Right lobe of liver (tissue), 6 donors: ENCODE results near the gene PLIN3. TPM values are rescaled to one million over a fixed set of nuclear protein-coding genes. Genes with fewer than 3 reads are reported as not detected.
"Not testable (repeated sequence)": the region's sequence is repeated elsewhere in the genome, so short reads cannot be mapped to it uniquely, and the experiment has no call there.

Source experiments
- ATAC-seq, 4 donors: fragments of 200-7000 bp; cut with Tn5 transposase; one replicate each; pipeline ENCODE4 v1.9.1; 2020; ENCODE audit warnings: mild to moderate bottlenecking in 4 of 4, moderate library complexity in 4 of 4
- DNase-seq, 3 donors: peaks; one replicate each; pipeline ENCODE4 v3.0.0-alpha.2; 2020
- H3K27ac ChIP-seq, 3 donors: fragments of 200-600 bp; one replicate each; pipeline ENCODE4 v1.8.0; 2022
- H3K27me3 ChIP-seq, 2 donors: fragments of 200-600 bp; one replicate each; pipeline ENCODE4 v1.8.0; 2022
- H3K36me3 ChIP-seq, 4 donors: fragments of 200-600 bp; sonication (generic) in 1 of 4; one replicate each; pipeline versions ENCODE4 v1.5.1 to v1.8.0; 2017 to 2022; ENCODE audit warnings: control low read depth in 1 of 4
- H3K4me1 ChIP-seq, 4 donors: fragments of 200-600 bp; sonication (generic) in 1 of 4; one replicate each; pipeline versions ENCODE4 v1.5.1 to v1.8.0; 2017 to 2022; ENCODE audit warnings: control low read depth in 1 of 4
- H3K4me3 ChIP-seq, 3 donors: fragments of 200-600 bp; one replicate each; pipeline ENCODE4 v1.8.0; 2022
- H3K9me3 ChIP-seq, 4 donors: fragments of 200-600 bp; sonication (generic) in 1 of 4; one replicate each; pipeline versions ENCODE4 v1.5.1 to v1.8.0; 2017 to 2022; ENCODE audit warnings: control low read depth in 1 of 4
- CTCF ChIP-seq, 4 donors: fragments of 200-600 bp in 3 of 4; fragments of 450-650 bp in 1 of 4; IDR thresholded peaks; one replicate each; pipeline versions ENCODE4 v1.5.1 to v1.8.0; 2016 to 2022; ENCODE audit warnings: antibody characterized with exemption in 4 of 4, mild to moderate bottlenecking in 2 of 4
- POLR2A ChIP-seq: fragments of 450-650 bp; IDR thresholded peaks from one replicate; pipeline ENCODE4 v1.6.1; 2017; ENCODE audit warnings: antibody characterized with exemption, mild to moderate bottlenecking
- WGBS: methylation state at CpG from one replicate; pipeline ENCODE4 v1.1.6; 2018; ENCODE audit warnings: low coverage, low lambda C conversion rate; ENCODE audit not compliant: insufficient coverage; ENCODE audit errors: missing lambda C conversion rate; 5-methylcytosine and 5-hydroxymethylcytosine counted together
- intact Hi-C, 2 donors: fragments of 100-400 bp; cut with DNase I; formaldehyde crosslinking; loops; one replicate each; pipeline versions ENCODE4 v1.11.2 to v1.14.1; 2022
- total RNA-seq, 6 experiments: library from RNA; depleted of rRNA in 2 of 6; stranded (reverse); fragments of >200 nt in 2 of 6; fragmentation: NEBNext Ultra II Directional in 3 of 6; extraction: Animal tissue kit (Norgen Biotek cat#: 25700) in 3 of 6; gene quantifications; one replicate each; pipeline versions ENCODE4 v1.1.0 to v1.2.4, GENCODE V29; 2016 to 2023
- donor health status: DM: no; HTN: yes; CAD: no.
- donor health status: DM: no; HTN: no; CAD: no.
- donor health status: DM: no; HTN: no; CAD: no.
- donor health status: DM: no; HTN: yes; CAD: no.
- donor health status: DM: no; HTN: yes; CAD: no.

PLIN3 gene
- total RNA-seq, 6 experiments from 2014 or later, result 10.8 to 53.9 (median 19.6) TPM

GRCh38 chr19:4811328-4812131, 55.9 kb downstream of the PLIN3 start:
- H3K27me3 ChIP-seq, result no peaks in the 10 kb centered on the region
- H3K9me3 ChIP-seq, result no peaks in the 10 kb centered on the region
- peaks cover 0 to 5% (median 2%) of the 10 kb centered on the region in 4 donors for H3K4me1 ChIP-seq
- ATAC-seq (peak; percentile 60 to 74 (median 69)), DNase-seq (peak; percentile 83 to 86 (median 85))
- intact Hi-C loops, result no loop called here
- TF ChIP-seq CTCF (IDR thresholded peaks at IDR 0.05) (peak; percentile 78 to 94 (median 89)), POLR2A (no peak)
- 46% methylated on average over 8 of the region's 12 CpGs for WGBS
- no peak overlapping the region for H3K27ac ChIP-seq
- no peak overlapping the region for H3K4me3 ChIP-seq
- peaks cover 0 to 3% (median 1%) of the 10 kb centered on the region in 4 donors for H3K36me3 ChIP-seq

GRCh38 chr19:4807188-4807587, 60.3 kb downstream of the PLIN3 start:
- Histone ChIP-seq H3K9me3 (no peaks in the 10 kb centered on the region), H3K27ac (no peak overlapping the region), H3K27me3 (no peaks in the 10 kb centered on the region), H3K36me3 (no peaks in the 10 kb centered on the region), H3K4me3 (no peak overlapping the region), H3K4me1 (no peaks in the 10 kb centered on the region)
- WGBS, result 30% methylated on average over 3 of the region's 6 CpGs
- ATAC-seq (peak; percentile 13 to 63 (median 34)), DNase-seq (peak; percentile 48 to 71 (median 51))
- no peak for TF ChIP-seq CTCF (IDR thresholded peaks at IDR 0.05)
- no peak for TF ChIP-seq POLR2A
- intact Hi-C loops, result loop anchor here in 1 of 2 donors (5.0 kb wide), 2 partner anchors 45 to 105 kb away; no protein-coding TSS in a partner anchor

GRCh38 chr19:4806384-4806783, 61.1 kb downstream of the PLIN3 start:
- no peak for DNase-seq
- Histone ChIP-seq H3K9me3 (no peaks in the 10 kb centered on the region), H3K36me3 (no peaks in the 10 kb centered on the region), H3K27ac (no peak overlapping the region), H3K27me3 (no peaks in the 10 kb centered on the region), H3K4me3 (no peak overlapping the region), H3K4me1 (no peaks in the 10 kb centered on the region)
- intact Hi-C loops, result loop anchor here in 1 of 2 donors (5.0 kb wide), 2 partner anchors 46 to 106 kb away; no protein-coding TSS in a partner anchor
- TF ChIP-seq CTCF (IDR thresholded peaks at IDR 0.05), result no peak
- TF ChIP-seq POLR2A, result no peak
- WGBS, result 73% methylated on average over 3 of the region's 6 CpGs
- no peak for ATAC-seq

GRCh38 chr19:4805140-4805539, 62.3 kb downstream of the PLIN3 start:
- H3K9me3 ChIP-seq, H3K4me3 ChIP-seq, H3K27me3 ChIP-seq, H3K27ac ChIP-seq, H3K4me1 ChIP-seq, DNase-seq, ATAC-seq, H3K36me3 ChIP-seq: not testable (repeated sequence)
- 73% methylated on average over 4 of the region's 6 CpGs for WGBS
- intact Hi-C loops, result loop anchor here in 1 of 2 donors (5.0 kb wide), 2 partner anchors 47 to 107 kb away; no protein-coding TSS in a partner anchor
